Measurements from ENCODE around the gene CLN6. TPM values are rescaled to one million over a fixed set of nuclear protein-coding genes. Genes with fewer than 3 reads are reported as not detected.
"Not testable (repeated sequence)": the region's sequence is repeated elsewhere in the genome, so short reads cannot be mapped to it uniquely, and the experiment has no call there.

CLN6 gene
- total and polyA plus RNA-seq, 7 donors = 8.3 to 22.2 (median 13.1) TPM

DNA sequence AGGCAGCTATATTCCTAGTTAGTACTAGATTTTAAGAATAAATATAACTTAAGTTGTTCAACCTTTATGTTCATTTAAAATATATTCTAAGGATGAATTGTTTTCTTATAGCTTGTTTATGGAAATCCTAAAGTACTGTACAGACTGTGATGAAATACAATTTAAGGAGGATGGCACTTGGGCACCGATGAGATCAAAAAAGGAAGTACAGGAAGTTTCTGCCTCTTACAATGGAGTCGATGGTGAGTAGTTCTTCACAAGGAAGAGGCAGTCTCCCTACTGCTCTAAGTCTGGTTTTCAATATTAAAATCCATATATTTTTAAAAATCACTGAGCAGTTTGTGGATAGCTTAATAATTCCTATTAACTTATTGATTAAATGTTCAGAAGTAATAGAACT, 54.0 kb downstream of the CLN6 start:
- H3K36me3 ChIP-seq (ENCODE audit: insufficient read depth in 1 of 2, low read depth in 1 of 2) = peaks cover 0 to 47% of the 10 kb centered on the region in 2 donors
- WGBS, 3 donors = 61 to 75% (median 66%) methylated on average over 2 of the region's 2 CpGs
- no peaks in the 10 kb centered on the region for H3K9me3 ChIP-seq
- no peak overlapping the region for H3K27ac ChIP-seq
- DNase-seq (no peak), ATAC-seq (no peak)
- H3K4me3 ChIP-seq = no peak overlapping the region
- intact Hi-C loops (cut with DNase I) = no loop called here
- no peaks in the 10 kb centered on the region for H3K4me1 ChIP-seq
- H3K27me3 ChIP-seq (ENCODE audit: insufficient read depth in 3 of 3, low read length in 2 of 3) = no peaks in the 10 kb centered on the region
- TF ChIP-seq CTCF (IDR thresholded peaks at IDR 0.05) = no peak

DNA sequence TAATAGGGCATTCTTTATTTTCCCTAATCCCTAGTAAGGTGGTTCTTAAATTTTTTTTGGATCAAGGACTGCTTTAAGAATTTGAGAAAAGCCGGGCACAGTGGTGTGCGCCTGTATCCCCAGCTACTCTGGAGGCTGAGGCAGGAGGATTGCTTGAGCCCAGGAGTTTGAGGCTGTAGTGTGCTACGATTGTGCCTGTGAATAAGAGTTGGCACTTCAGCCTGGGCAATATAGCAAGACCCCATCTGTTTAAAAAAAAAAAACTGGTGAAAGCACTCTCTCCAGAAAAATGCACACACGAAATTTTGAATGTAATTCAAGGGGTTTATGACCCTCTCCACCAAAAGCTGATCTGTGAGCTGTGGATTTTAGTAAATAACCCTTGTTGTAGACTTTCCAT, 56.4 kb downstream of the CLN6 start:
- no peak for DNase-seq
- Histone ChIP-seq H3K27me3 (ENCODE audit: insufficient read depth in 3 of 3, low read length in 2 of 3) (no peaks in the 10 kb centered on the region), H3K36me3 (ENCODE audit: insufficient read depth in 1 of 2, low read depth in 1 of 2) (peaks cover 2 to 53% of the 10 kb centered on the region in 2 donors), H3K9me3 (no peaks in the 10 kb centered on the region), H3K4me3 (no peak overlapping the region), H3K27ac (no peak overlapping the region), H3K4me1 (no peaks in the 10 kb centered on the region)
- ATAC-seq = no peak
- WGBS, 3 donors = 95 to 98% (median 97%) methylated on average over 4 of the region's 4 CpGs
- no peak for TF ChIP-seq CTCF (IDR thresholded peaks at IDR 0.05)
- intact Hi-C loops (cut with DNase I) = no loop called here

- H3K4me1 ChIP-seq; H3K9me3 ChIP-seq; ATAC-seq; H3K27ac ChIP-seq; intact Hi-C loops (cut with DNase I); DNase-seq; H3K4me3 ChIP-seq; H3K27me3 ChIP-seq (ENCODE audit: insufficient read depth in 3 of 3, low read length in 2 of 3): not testable (repeated sequence)
- WGBS, 3 donors = 69 to 95% (median 85%) methylated on average over 2 of the region's 2 CpGs
- peaks cover 2 to 43% of the 10 kb centered on the region in 2 donors for H3K36me3 ChIP-seq (ENCODE audit: insufficient read depth in 1 of 2, low read depth in 1 of 2)
These were observed 57.5 kb downstream of the CLN6 start for GRCh38 chr15:68172037-68172436.

GRCh38 chr15:68166847-68167246, 62.7 kb downstream of the CLN6 start:
- DNase-seq (no peak), ATAC-seq (no peak)
- TF ChIP-seq CTCF (IDR thresholded peaks at IDR 0.05) = no peak
- H3K4me3 ChIP-seq = no peak overlapping the region
- no peaks in the 10 kb centered on the region for H3K4me1 ChIP-seq
- no peaks in the 10 kb centered on the region for H3K27me3 ChIP-seq (ENCODE audit: insufficient read depth in 3 of 3, low read length in 2 of 3)
- H3K9me3 ChIP-seq = no peaks in the 10 kb centered on the region
- no peak overlapping the region for H3K27ac ChIP-seq
- WGBS, 3 donors = 78 to 90% (median 84%) methylated on average over 4 of the region's 4 CpGs
- intact Hi-C loops (cut with DNase I) = no loop called here
- H3K36me3 ChIP-seq (ENCODE audit: insufficient read depth in 1 of 2, low read depth in 1 of 2) = peaks cover 8 to 35% of the 10 kb centered on the region in 2 donors

- intact Hi-C loops (cut with DNase I) = no loop called here
- Histone ChIP-seq H3K4me3 (no peak overlapping the region), H3K4me1 (no peaks in the 10 kb centered on the region), H3K36me3 (ENCODE audit: insufficient read depth in 1 of 2, low read depth in 1 of 2) (peaks cover 6 to 33% of the 10 kb centered on the region in 2 donors), H3K27me3 (ENCODE audit: insufficient read depth in 3 of 3, low read length in 2 of 3) (no peaks in the 10 kb centered on the region), H3K9me3 (no peaks in the 10 kb centered on the region), H3K27ac (no peak overlapping the region)
- no peak for TF ChIP-seq CTCF (IDR thresholded peaks at IDR 0.05)
- no peak for ATAC-seq
- no peak for DNase-seq
These were observed 66.3 kb downstream of the CLN6 start for GRCh38 chr15:68163191-68163590.

All from psoas muscle (tissue), 8 donors.